GM18507 (cell line): ENCODE data around the gene EFNA3.
"Not testable (repeated sequence)": the region's sequence is repeated elsewhere in the genome, so short reads cannot be mapped to it uniquely, and the experiment has no call there.

Experiments used
- DNase-seq: peaks from one replicate; pipeline ENCODE4 v3.0.0; 2011; ENCODE audit warnings: low read depth; ENCODE audit not compliant: insufficient read length; ENCODE audit errors: extremely low spot score
- FAIRE-seq: peaks from 2 replicates; lab custom pipeline; 2011; peaks lifted over from hg19 to GRCh38; lab: Jason Lieb, UNC

Gene EFNA3

DNA sequence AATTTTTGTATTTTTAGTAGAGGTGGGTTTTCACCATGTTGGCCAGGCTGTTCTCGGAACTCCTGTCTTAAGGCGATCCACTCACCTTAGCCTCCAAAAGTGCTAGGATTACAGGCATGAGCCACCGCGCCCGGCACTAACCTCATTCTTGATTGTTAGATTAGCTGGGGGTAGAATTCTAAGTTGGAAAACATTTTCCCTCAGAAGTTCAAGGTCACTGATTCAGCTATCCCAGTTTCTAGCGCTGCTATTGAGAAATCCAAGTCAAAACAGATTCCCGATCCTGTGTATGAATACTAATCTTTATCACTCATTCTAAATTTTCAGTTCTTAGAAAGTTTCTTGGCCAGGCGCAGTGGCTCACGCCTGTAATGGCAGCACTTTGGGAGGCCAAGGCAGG is 24.7 kb downstream of the EFNA3 start:
- FAIRE-seq: no peak
- no peak for DNase-seq

GRCh38 chr1:155104605-155105534 is 26.2 kb downstream of the EFNA3 start:
- no peak for FAIRE-seq
- DNase-seq: no peak

GRCh38 chr1:155105604-155106011 is 27.0 kb downstream of the EFNA3 start:
- DNase-seq (no peak), FAIRE-seq (no peak)

GRCh38 chr1:155106862-155107261 is 28.2 kb downstream of the EFNA3 start:
- DNase-seq: no peak
- FAIRE-seq: no peak

DNA sequence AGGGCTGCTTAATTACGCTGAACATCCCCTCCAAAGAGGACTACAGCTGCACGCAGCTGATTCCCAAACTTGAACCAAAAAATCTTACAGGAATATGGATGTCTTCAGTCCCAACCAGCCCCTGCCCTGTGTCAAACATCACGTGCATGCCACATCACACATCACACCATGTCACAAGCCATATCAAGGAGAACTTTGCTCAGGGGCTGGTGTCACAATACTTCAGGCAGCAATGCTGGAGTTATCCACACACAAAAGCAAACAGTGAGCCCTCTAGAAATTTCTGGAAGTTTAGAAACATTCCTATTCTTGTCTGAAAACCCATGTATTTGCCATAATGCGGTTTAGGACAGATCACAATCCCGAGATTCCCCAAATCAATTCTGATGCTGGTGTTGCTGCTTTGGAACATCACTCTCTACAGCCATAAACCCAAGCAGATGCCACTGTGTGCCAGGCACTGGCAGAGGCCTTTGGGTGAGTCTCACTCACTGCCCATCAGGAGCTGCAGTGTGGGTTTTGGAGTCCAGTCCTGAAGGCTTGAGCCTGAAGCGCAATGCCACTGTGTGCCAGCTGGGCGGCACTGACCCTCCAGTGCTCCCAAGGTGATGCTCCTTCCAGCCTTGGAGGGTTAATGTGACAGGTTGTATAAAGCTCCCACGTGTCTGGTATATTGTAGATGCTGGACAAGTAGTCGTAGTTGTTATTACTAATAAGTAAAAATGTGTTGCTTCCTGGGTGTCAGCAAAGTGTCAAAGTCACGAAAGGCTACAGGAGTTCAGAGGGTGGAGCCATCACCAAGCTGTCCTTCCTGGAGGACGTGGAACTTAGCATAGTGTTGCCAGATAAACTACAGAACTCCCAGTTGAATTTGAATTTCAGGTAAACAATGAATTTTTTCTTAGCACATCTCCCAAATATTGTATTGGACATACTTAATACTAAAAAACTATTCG is 28.9 kb downstream of the EFNA3 start:
- FAIRE-seq (no peak), DNase-seq (no peak)

- DNase-seq: no peak
- no peak for FAIRE-seq
These were observed 29.7 kb downstream of the EFNA3 start for GRCh38 chr1:155108296-155108695.

DNA sequence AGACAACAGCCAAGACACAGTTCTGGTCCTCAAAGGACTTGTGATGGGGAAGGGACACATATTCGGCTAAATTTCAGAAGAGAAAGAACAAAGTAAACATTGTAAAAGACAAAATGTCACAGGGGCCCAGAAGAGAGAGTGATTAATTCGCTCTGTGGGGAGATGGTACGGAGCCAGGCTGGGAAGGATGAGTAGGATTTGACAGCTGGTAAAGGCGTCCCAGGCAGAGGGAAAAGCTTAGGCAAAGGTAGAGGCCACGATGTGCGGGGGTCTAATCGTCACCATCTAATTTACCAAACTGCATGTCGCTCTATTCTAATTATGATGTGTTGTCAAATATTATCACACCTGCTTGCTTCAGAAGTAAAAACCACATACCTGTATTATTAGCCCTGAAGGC is 31.7 kb downstream of the EFNA3 start:
- DNase-seq (no peak), FAIRE-seq (no peak)

DNA sequence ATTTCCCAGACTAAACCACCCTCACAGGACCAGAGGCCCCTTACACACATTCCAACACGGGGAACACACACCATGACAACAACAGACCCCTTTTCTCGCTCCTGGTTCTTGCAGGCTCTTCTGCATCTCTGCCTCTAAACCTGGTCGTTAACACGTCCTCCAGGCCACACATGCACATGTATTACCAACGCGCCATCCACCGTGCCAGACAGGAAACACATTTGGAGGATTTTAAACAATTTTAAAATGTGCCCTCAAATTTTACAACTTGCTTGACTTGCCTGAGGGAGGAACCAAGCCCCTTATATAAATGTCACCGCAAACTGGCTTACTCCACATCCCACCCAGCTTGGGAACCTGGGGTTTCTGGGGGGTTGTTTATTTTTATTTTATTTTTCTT is 32.2 kb downstream of the EFNA3 start:
- FAIRE-seq (no peak), DNase-seq (no peak)

DNA sequence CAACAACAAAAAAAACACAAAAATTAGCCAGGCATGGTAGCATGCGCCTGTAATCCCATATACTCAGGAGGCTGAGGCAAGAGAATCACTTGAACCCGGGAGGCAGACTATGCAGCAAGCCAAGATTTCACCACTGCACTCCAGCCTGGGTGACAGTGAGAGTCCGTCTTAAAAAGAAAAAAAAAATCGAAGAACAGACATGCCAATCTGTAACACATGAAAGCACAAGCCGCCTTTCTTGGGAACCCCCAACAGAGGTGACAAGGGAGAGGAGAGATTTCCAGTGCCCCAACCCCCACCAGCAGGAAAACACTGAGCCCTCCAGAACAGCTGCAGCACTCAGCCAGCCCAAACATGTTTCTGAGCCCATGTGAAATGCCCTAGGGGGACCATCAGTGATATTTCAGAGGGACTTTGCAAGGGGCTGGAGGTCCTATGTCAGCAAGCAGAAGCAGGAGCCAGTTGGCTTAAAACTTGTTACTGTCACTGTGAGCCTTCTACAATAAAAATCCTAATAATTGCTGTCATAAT is 34.9 kb downstream of the EFNA3 start:
- no peak for FAIRE-seq
- DNase-seq: no peak

- FAIRE-seq (no peak), DNase-seq (no peak)
These were observed 37.6 kb downstream of the EFNA3 start for GRCh38 chr1:155116113-155116764.

DNA sequence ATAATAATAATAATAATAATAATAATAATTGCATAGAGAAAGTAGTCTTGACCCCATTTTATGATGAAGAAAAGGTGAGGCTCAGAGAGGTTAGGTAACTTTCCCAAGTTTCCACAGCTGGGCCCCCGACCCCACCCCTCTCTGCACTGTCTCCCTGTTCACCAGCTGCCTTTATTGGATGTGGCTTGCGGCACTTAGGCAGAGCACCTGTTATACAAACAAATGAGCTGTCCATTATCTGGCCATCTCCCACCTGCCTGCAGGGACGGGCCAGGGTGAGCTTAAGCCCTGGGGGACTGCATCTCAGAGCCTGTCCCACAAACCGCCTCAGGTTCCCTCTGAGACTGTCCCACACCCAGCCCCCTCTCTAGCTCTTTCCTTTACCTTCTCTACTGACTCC is 39.0 kb downstream of the EFNA3 start:
- DNase-seq: no peak
- FAIRE-seq: no peak

- FAIRE-seq, DNase-seq: not testable (repeated sequence)
These were observed 39.5 kb downstream of the EFNA3 start for GRCh38 chr1:155118090-155118489.

DNA sequence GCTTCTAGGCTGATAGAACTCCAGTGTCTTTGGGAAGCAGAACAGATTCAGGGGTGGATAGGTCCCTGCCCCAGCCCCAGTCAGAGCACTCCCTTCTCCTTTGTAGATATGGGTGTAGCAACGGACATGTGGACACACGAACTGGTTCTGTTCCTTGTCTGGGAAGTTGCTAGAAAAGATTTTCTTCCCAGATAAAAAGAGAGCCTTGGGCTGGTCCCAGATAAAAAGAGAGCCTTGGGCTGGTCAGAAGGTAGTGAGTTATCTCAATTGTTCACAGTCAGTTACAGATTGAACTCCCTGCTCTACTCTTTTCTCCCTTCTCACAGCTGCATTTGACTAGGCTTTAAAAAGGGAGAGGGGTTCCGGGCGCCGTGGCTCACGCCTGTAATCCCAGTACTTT is 41.6 kb downstream of the EFNA3 start:
- DNase-seq (no peak), FAIRE-seq (no peak)

DNA sequence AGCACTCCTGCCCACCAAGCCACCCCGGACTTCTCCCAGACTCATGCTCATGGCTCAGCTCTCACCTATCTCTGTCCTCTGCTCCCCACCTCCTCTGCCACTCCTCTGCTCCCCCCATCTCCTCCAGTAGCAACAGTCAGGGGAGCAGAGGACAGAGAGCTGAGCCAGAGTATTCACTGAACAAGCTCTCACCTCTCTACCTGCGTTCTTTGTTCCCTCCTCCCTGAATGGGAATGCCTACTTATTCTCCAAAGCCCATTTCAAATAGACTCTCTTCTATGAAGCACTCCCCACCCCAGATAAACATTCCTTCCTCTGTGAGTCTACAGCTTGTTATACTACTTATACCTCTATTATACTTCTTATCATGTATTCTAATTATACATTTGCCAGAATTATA is 42.6 kb downstream of the EFNA3 start:
- FAIRE-seq: no peak
- no peak for DNase-seq

DNA sequence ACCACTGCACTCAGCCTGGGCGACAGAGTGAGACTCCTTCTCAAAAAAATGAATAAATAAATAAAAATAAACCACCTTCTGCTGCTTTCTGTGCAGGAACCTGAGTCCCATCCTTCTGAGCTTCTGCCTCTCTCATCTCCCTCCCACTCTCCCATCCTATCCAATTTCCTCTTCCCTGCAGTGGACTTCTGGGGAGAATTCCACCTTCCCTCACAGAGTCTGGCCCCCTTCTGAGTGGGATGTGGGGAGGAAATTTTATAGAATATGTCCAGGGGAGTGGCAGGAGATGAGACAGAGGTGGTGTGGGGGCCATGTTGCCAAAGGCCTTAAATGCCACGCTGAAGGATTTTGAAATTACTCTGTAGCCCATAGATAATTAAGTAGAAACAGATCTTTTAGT is 43.7 kb downstream of the EFNA3 start:
- no peak for DNase-seq
- no peak for FAIRE-seq

DNA sequence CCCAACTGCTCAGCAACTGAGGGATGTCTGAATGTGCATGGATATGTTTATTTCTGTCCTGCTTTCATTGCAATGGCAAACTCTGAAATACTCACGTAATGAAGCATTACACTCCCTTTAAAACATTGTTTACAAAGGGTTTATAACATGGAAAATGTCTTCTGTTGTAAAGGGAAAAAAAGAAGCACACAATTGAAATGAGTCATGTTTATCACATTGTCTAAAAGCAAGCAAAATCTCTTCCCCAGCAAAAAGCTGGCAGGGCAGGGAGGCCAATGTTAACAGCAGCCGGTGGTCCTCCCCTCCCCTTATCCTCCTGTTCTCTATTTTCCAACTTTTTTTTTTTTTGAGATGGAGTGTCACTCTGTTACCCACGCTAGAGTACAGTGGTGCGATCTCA is 45.2 kb downstream of the EFNA3 start:
- DNase-seq (no peak), FAIRE-seq (no peak)

DNA sequence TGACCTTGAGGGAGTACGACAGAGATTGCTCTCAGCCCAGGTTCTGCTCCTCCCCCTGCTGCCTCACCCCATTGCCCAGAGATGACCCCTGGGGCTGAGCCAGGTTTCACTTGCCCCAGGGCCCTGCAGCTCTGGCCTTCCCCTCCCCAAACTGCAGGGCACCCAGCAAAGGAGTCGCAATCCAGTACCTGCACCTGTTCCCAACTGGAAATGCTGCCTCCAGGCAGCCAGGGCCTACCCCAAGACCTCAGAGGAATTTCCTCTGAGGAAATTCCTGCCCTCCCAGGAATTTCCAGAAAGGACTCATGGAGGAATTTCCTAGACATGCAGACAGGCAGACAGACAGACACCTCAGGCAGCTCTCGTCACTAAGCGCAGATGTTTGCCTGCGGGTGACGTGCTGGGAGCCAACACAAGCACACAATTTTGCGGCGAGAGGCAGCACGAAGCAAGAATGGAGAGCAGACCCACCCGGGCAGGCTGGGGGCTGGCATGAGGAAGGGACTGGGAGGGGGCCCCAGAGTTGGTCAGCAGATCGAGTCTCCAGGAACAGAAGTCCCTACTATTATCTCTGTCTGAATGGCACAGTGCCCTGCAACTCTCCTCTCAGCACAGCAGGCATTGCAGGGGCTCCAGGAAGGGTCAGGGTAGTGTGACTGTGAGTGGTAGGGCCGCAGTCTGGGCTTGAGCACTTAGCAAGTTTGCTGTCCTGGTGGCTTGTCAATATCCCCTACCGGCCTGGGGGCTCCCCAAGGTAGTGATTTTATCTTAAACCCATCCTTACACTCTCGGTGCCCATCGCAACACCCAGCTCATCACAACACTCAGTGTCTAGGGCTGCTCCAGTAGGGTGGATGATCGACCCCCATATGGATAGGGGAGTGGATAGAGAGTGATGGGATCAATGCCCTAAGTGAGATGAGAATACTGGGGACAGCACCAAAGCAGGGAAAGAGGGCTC is 46.1 kb downstream of the EFNA3 start:
- DNase-seq (no peak), FAIRE-seq (no peak)

DNA sequence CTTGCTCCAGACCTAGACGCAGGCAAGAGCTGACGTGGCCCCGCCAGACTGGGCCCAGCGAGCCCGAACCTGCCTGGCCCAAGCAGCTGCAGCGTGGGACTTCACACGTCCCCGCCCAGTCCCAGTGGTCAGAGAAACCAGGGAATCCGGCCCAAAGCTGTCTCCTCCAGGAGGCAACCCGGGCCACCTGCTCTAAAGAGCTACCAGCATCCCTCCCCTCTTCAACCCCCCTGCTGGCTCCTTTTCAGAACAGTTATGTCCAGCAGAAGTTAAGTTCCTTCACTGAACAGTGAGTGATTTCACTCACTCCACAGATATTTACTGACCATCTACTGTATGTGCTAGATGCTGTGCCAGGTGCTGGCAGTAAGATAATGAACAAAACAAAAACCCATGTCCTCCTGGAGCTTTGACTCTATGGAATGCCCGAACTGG is 46.9 kb downstream of the EFNA3 start:
- no peak for DNase-seq

More for the DNA sequence above, 46.9 kb downstream of the EFNA3 start:
- FAIRE-seq: no peak
